Keratinocyte (primary cell): ENCODE data around the gene DUSP10.

Source experiments
- EZH2 ChIP-seq: IDR thresholded peaks from one replicate; pipeline ENCODE4 v1.6.1; 2012; ENCODE audit warnings: inconsistent platforms, mild to moderate bottlenecking, low read length, moderate library complexity
- TF ChIP-seq, protein P1 (sequence below), 3 experiments: IDR thresholded peaks in 1 of 3; conservative IDR thresholded peaks in 1 of 3; optimal IDR thresholded peaks in 1 of 3; 2 replicates in 2 of 3; 3 replicates in 1 of 3; pipeline versions ENCODE3 to v1.5.1; 2011; ENCODE audit warnings: low read length in 3 of 3, mild to moderate bottlenecking in 3 of 3, moderate library complexity in 2 of 3, control low read depth in 1 of 3, inconsistent platforms in 1 of 3; ENCODE audit not compliant: insufficient read depth in 2 of 3; ENCODE audit errors: extremely low read depth in 1 of 3

GRCh38 chr1:221722254-221723017 is 19.5 kb downstream of the DUSP10 start:
- TF ChIP-seq, protein P1, sequence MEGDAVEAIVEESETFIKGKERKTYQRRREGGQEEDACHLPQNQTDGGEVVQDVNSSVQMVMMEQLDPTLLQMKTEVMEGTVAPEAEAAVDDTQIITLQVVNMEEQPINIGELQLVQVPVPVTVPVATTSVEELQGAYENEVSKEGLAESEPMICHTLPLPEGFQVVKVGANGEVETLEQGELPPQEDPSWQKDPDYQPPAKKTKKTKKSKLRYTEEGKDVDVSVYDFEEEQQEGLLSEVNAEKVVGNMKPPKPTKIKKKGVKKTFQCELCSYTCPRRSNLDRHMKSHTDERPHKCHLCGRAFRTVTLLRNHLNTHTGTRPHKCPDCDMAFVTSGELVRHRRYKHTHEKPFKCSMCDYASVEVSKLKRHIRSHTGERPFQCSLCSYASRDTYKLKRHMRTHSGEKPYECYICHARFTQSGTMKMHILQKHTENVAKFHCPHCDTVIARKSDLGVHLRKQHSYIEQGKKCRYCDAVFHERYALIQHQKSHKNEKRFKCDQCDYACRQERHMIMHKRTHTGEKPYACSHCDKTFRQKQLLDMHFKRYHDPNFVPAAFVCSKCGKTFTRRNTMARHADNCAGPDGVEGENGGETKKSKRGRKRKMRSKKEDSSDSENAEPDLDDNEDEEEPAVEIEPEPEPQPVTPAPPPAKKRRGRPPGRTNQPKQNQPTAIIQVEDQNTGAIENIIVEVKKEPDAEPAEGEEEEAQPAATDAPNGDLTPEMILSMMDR (optimal IDR thresholded peaks at IDR 0.05 in 1 of 3, IDR thresholded peaks at IDR 0.05 in 1 of 3, conservative IDR thresholded peaks at IDR 0.05 in 1 of 3; ENCODE audit: extremely low read depth in 1 of 3, insufficient read depth in 2 of 3, low read length in 3 of 3): no peak
- TF ChIP-seq EZH2: no peak
